Naive thymus-derived CD8-positive, alpha-beta T cell (primary cell): ENCODE results near the gene CTIF. TPM values are rescaled to one million over a fixed set of nuclear protein-coding genes. Genes with fewer than 3 reads are reported as not detected.

ENCODE experiments used
- ATAC-seq, 2 donors: fragments of 150-1000 bp; cut with Tn5 transposase in 1 of 2; sonication (Bioruptor Pico), chemical (Tn5 transposase) in 1 of 2; 1 replicate in 1 of 2; 2 replicates in 1 of 2; pipeline ENCODE4 v1.10.0; 2021; ENCODE audit warnings: mild to moderate bottlenecking in 2 of 2, moderate library complexity in 2 of 2
- POLR2A ChIA-PET: fragments of 350-600 bp; sonication (Branson Sonifier 250); formaldehyde crosslinking; loops from one replicate; lab custom pipeline; 2021; ENCODE audit warnings: antibody characterized with exemption; lab: Charles Lee
- DNase-seq, 10 donors: peaks; one replicate each; pipeline versions ENCODE4 v3.0.0 to v3.0.0-alpha.2; 2020 to 2022
- H3K27ac Mint-ChIP-seq, 10 donors: one replicate each; pipeline ENCODE4 v1.8.0; 2020 to 2022; ENCODE audit warnings: mild to moderate bottlenecking in 10 of 10, mixed read lengths in 10 of 10, moderate library complexity in 4 of 10, inconsistent platforms in 1 of 10
- H3K27me3 Mint-ChIP-seq, 5 donors: one replicate each; pipeline ENCODE4 v1.8.0; 2021 to 2022; ENCODE audit warnings: mixed read lengths in 5 of 5
- H3K36me3 Mint-ChIP-seq, 3 donors: one replicate each; pipeline ENCODE4 v1.8.0; 2020 to 2022; ENCODE audit warnings: mixed read lengths in 3 of 3, mild to moderate bottlenecking in 2 of 3, inconsistent platforms in 1 of 3
- H3K4me1 Mint-ChIP-seq, 4 donors: one replicate each; pipeline ENCODE4 v1.8.0; 2021 to 2022; ENCODE audit warnings: mixed read lengths in 4 of 4
- H3K4me3 Mint-ChIP-seq, 10 donors: one replicate each; pipeline ENCODE4 v1.8.0; 2020 to 2022; ENCODE audit warnings: mild to moderate bottlenecking in 10 of 10, mixed read lengths in 10 of 10, moderate library complexity in 6 of 10, inconsistent platforms in 1 of 10
- H3K9me3 Mint-ChIP-seq, 9 donors: one replicate each; pipeline ENCODE4 v1.8.0; 2020 to 2022; ENCODE audit warnings: mixed read lengths in 9 of 9, mild to moderate bottlenecking in 3 of 9, inconsistent platforms in 1 of 9, moderate library complexity in 1 of 9
- polyA plus RNA-seq, 3 donors: library from polyadenylated mRNA; unstranded; fragments of 300-500 nt; fragmentation: Illumina TruSeq; gene quantifications; one replicate each; pipeline ENCODE4 v1.2.3, GENCODE V29; 2021
- total RNA-seq, 8 experiments: library from RNA in 2 of 8; stranded (reverse) in 2 of 8; gene quantifications; one replicate each; pipeline ENCODE4 v1.2.3 and lab custom pipeline; 2021 to 2026

The CTIF gene
- total and polyA plus RNA-seq, 5 experiments from 2014 or later = 0.06 to 3.4 (median 2.0) TPM; not detected in 2

DNA sequence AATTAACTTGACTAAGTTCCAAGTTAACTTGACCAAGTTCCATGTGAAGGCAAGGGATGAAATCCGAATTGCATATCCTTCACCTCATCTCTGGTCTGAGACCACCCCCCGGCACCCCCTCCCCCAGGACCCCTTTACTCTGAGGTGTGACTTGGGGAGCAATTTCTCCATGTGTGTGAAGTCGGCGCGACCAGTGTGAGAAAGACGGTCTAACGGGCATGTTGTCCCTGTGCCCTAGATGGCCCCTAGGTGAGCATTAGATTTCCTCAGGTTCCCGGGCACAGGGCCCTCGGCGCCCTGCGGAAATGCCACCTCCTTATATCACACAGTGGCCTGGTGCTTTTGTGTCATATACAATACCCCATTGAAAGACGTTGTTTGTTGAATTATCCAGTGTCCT lies 137.1 kb downstream of the CTIF start:
- Mint-ChIP-seq H3K36me3 (peaks cover 0 to 9% (median 7%) of the 10 kb centered on the region in 3 donors), H3K4me3 (no peak overlapping the region), H3K4me1 (peaks cover 0 to 6% (median 2%) of the 10 kb centered on the region in 4 donors), H3K27me3 (peaks cover 0 to 7% (median 0%) of the 10 kb centered on the region in 5 donors), H3K27ac (peak overlapping the region in 1 of 10 donors; percentile 86), H3K9me3 (peaks cover 4 to 18% (median 7%) of the 10 kb centered on the region in 9 donors)
- DNase-seq (peak in 1 of 10 donors; percentile 55), ATAC-seq (no peak)
- POLR2A ChIA-PET = no interaction called here

GRCh38 chr18:48676346-48676745 lies 137.5 kb downstream of the CTIF start:
- peaks cover 4 to 14% (median 4%) of the 10 kb centered on the region in 9 donors for H3K9me3 Mint-ChIP-seq
- ATAC-seq (no peak), DNase-seq (peak in 1 of 10 donors; percentile 47)
- H3K27me3 Mint-ChIP-seq = peaks cover 0 to 7% (median 0%) of the 10 kb centered on the region in 5 donors
- H3K4me3 Mint-ChIP-seq = no peak overlapping the region
- POLR2A ChIA-PET = no interaction called here
- peaks cover 0 to 6% (median 4%) of the 10 kb centered on the region in 3 donors for H3K36me3 Mint-ChIP-seq
- H3K4me1 Mint-ChIP-seq = peaks cover 0 to 6% (median 2%) of the 10 kb centered on the region in 4 donors
- H3K27ac Mint-ChIP-seq = no peak overlapping the region

GRCh38 chr18:48676756-48677368 lies 138.0 kb downstream of the CTIF start:
- ATAC-seq (peak; percentile 50 to 68), DNase-seq (peak; percentile 30 to 82 (median 54))
- Mint-ChIP-seq H3K27ac (no peak overlapping the region), H3K9me3 (peaks cover 0 to 9% (median 0%) of the 10 kb centered on the region in 9 donors), H3K4me1 (peaks cover 0 to 6% (median 2%) of the 10 kb centered on the region in 4 donors), H3K36me3 (peaks cover 0 to under 1% (median 0%) of the 10 kb centered on the region in 3 donors), H3K27me3 (peaks cover 0 to 7% (median 0%) of the 10 kb centered on the region in 5 donors), H3K4me3 (no peak overlapping the region)
- POLR2A ChIA-PET = no interaction called here

DNA sequence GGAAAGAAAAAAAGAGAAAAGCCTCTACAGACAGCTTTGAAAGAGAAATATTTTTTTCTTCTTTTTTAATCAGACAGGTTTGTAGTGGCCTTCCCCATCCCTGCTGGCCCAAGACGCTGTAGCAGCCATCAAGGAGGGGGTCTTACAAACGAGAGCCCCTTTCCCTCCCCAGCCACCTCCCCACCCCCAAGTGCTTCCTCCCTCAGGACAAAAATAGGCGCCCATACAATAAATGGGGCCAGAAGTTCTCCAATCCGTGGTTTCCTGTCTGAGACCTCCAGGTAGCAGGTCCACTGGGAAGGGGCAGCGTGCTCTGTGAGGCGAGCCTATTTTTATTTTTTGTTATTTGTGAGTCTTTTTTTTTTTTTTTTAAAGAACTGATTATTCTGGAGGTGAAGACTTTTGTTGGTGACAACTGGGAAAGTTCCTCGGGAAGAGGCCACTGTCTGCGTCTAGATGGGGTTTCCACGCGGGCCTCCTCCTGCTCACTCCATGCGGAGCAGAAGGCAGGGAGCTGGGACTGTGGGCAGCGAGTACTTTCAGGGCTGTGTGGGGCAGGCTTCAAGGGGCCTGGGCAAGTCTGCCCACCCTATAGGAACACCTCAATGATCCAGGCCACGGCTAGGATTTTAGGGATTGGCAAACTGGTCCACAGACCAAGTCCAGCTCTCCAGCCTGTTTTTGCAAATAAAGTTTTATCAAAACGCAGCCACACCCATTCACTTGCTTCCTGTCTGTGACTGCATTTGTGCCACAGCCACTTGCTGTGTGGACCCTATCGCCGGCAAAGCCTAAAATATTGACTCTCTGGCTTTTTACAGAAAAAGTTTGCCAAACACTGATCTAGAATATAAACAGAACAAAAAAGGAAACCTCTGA lies 139.6 kb downstream of the CTIF start:
- DNase-seq (peak in 1 of 10 donors; percentile 61), ATAC-seq (no peak)
- Mint-ChIP-seq H3K27ac (peak overlapping the region in 1 of 10 donors; percentile 12), H3K36me3 (no peaks in the 10 kb centered on the region), H3K4me3 (no peak overlapping the region), H3K9me3 (no peaks in the 10 kb centered on the region), H3K27me3 (no peaks in the 10 kb centered on the region), H3K4me1 (peaks cover 0 to 6% (median 2%) of the 10 kb centered on the region in 4 donors)
- POLR2A ChIA-PET = no interaction called here

GRCh38 chr18:48679236-48679635 lies 140.4 kb downstream of the CTIF start:
- Mint-ChIP-seq H3K4me1 (peaks cover 0 to 4% (median under 1%) of the 10 kb centered on the region in 4 donors), H3K27me3 (no peaks in the 10 kb centered on the region), H3K36me3 (no peaks in the 10 kb centered on the region), H3K4me3 (no peak overlapping the region), H3K27ac (no peak overlapping the region), H3K9me3 (no peaks in the 10 kb centered on the region)
- ATAC-seq (no peak), DNase-seq (peak in 1 of 10 donors; percentile 6)
- POLR2A ChIA-PET = no interaction called here

DNA sequence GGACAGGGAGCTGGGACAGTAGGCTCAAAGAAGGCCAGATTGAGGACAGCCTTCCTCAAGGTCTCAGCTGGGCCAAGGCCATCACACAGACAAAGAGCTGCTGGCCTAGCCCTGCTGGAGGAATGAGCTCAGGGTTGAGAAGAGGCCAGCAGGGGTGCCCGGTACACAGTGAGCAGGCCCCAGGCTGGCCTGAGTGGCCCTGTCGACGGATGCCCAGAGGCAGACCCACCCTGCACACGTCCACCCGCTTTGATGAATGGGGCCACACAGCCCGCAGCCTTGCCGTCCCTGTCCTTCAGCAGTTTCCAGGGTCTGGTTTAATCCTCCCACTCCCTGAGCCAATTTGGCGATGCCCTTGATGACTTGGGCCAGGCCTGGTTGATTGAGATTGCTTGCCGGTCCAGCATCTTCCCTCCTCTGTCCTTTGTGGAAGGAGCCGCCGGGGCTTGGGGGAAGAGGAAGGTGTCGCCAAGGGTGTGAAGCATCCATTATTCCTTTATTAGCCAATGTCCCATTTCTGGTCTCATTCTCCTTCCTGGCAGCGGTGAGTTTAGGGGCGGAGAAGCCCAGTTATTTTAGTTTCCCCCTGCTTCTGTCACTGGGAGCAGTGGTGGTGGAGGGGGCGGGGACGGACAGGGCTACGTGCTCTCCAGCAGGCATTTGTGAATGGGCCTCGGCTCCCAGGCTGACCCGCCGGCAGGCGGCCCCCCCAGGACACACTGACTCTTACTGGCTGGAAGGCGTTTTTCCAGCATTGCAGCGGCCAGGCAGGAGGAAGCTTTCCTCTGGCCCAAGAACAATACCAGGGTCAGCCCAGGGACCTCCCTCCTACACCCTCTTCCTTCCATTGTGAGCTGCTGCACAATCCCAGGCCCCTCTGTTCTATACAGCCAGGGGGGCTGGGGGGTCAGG lies 141.8 kb downstream of the CTIF start:
- Mint-ChIP-seq H3K4me3 (no peak overlapping the region), H3K4me1 (peaks cover 0 to 2% (median under 1%) of the 10 kb centered on the region in 4 donors), H3K27ac (no peak overlapping the region), H3K36me3 (no peaks in the 10 kb centered on the region), H3K9me3 (no peaks in the 10 kb centered on the region), H3K27me3 (no peaks in the 10 kb centered on the region)
- DNase-seq (peak in 1 of 10 donors; percentile 53), ATAC-seq (no peak)
- POLR2A ChIA-PET = no interaction called here

- DNase-seq = peak in 1 of 10 donors; percentile 18
- no peaks in the 10 kb centered on the region for H3K4me1 Mint-ChIP-seq
- no peaks in the 10 kb centered on the region for H3K36me3 Mint-ChIP-seq
- POLR2A ChIA-PET = no interaction called here
- no peak for ATAC-seq
- H3K27me3 Mint-ChIP-seq = no peaks in the 10 kb centered on the region
- no peak overlapping the region for H3K27ac Mint-ChIP-seq
- H3K4me3 Mint-ChIP-seq = no peak overlapping the region
- no peaks in the 10 kb centered on the region for H3K9me3 Mint-ChIP-seq
Measured at GRCh38 chr18:48682768-48683167, 143.9 kb downstream of the CTIF start.

DNA sequence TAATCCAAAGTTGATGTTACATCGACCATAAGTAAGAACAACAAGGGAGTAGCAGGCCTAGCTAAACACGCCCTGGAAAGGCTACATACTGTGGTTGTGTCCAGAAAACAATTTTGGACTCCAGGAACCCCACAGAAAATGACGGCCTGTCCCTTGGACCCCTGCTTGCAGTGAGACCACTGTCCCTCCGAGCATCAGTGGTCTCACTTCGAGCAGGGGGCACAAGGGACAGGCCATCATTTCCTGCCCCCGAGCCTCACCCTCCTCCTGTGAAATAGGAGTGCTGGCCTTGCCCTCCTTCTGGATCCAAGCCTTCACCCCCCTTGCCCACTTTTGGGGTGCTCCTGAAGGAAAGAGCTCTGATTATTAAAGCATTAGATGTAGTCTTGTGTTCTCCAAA lies 144.4 kb downstream of the CTIF start:
- ATAC-seq = no peak
- H3K27me3 Mint-ChIP-seq = no peaks in the 10 kb centered on the region
- POLR2A ChIA-PET = no interaction called here
- no peak overlapping the region for H3K4me3 Mint-ChIP-seq
- no peaks in the 10 kb centered on the region for H3K36me3 Mint-ChIP-seq
- H3K4me1 Mint-ChIP-seq = no peaks in the 10 kb centered on the region
- peak in 1 of 10 donors; percentile 46 for DNase-seq
- H3K27ac Mint-ChIP-seq = no peak overlapping the region
- no peaks in the 10 kb centered on the region for H3K9me3 Mint-ChIP-seq

- ATAC-seq (no peak), DNase-seq (peak in 1 of 10 donors; percentile 6)
- H3K4me1 Mint-ChIP-seq = no peaks in the 10 kb centered on the region
- H3K27me3 Mint-ChIP-seq = no peaks in the 10 kb centered on the region
- H3K27ac Mint-ChIP-seq = no peak overlapping the region
- H3K4me3 Mint-ChIP-seq = no peak overlapping the region
- POLR2A ChIA-PET = no interaction called here
- H3K9me3 Mint-ChIP-seq = no peaks in the 10 kb centered on the region
- H3K36me3 Mint-ChIP-seq = no peaks in the 10 kb centered on the region
Measured at GRCh38 chr18:48683661-48684060, 144.8 kb downstream of the CTIF start.

- Mint-ChIP-seq H3K27ac (no peak overlapping the region), H3K4me3 (no peak overlapping the region), H3K9me3 (no peaks in the 10 kb centered on the region), H3K27me3 (peaks cover 0 to 2% (median 0%) of the 10 kb centered on the region in 5 donors), H3K4me1 (no peaks in the 10 kb centered on the region), H3K36me3 (no peaks in the 10 kb centered on the region)
- no peak for ATAC-seq
- peak in 1 of 10 donors; percentile 31 for DNase-seq
- POLR2A ChIA-PET = no interaction called here
Measured at GRCh38 chr18:48687346-48688042, 148.7 kb downstream of the CTIF start.

DNA sequence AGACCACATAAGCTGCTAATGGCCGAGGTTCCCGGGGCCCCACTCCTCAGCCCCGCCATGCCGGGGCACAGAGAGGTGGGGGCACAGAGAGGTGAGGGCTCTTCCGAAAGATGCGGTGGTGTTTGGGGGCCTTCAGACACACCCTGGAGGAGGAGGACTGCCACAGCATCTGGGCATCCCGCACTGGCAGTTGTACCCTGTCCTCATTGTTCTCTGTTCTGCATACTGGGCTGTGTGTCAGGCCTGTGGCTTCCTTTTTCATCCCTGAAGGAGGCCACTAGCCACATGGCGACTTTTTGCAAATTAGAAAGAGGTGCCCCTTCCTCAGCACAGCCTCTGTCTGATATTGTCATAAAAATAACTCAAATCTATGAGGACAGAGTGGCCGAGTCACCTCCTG lies 150.1 kb downstream of the CTIF start:
- Mint-ChIP-seq H3K36me3 (no peaks in the 10 kb centered on the region), H3K9me3 (no peaks in the 10 kb centered on the region), H3K4me3 (no peak overlapping the region), H3K27ac (no peak overlapping the region), H3K27me3 (peaks cover 0 to 2% (median 0%) of the 10 kb centered on the region in 5 donors), H3K4me1 (no peaks in the 10 kb centered on the region)
- peak in 1 of 10 donors; percentile 37 for DNase-seq
- ATAC-seq = no peak
- POLR2A ChIA-PET = no interaction called here

- H3K27me3 Mint-ChIP-seq = peaks cover 0 to 2% (median 0%) of the 10 kb centered on the region in 5 donors
- POLR2A ChIA-PET = interaction anchor here (0.7 kb wide), 1 partner anchor 40 kb away, joined by 3 read pairs; no protein-coding TSS in a partner anchor
- H3K4me1 Mint-ChIP-seq = no peaks in the 10 kb centered on the region
- no peaks in the 10 kb centered on the region for H3K9me3 Mint-ChIP-seq
- no peak overlapping the region for H3K27ac Mint-ChIP-seq
- H3K36me3 Mint-ChIP-seq = no peaks in the 10 kb centered on the region
- DNase-seq = peak in 1 of 10 donors; percentile 10
- no peak for ATAC-seq
- no peak overlapping the region for H3K4me3 Mint-ChIP-seq
Measured at GRCh38 chr18:48689548-48689947, 150.7 kb downstream of the CTIF start.
